Measurements from ENCODE around the gene DAGLA.

DNA sequence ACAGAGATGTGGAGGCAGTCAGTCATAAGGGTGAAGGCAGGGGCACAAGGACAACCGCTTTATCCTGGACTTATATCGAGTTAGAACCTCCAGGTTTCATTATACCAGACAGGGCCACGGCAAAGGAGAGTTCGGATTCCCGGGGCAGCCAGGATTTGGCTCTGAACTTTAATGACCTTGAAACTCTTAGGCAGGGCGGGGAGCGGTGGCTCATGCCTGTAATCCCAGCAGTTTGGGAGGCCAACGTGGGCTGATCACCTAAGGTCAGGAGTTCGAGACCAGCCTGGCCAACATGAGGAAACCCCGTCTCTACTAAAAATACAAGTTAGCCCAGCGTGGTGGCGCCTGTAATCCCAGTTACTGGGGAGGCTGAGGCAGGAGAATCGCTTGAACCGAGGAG is 71.2 kb downstream of the DAGLA start:
- no peak for TF ChIP-seq POLR2A (IDR thresholded peaks at IDR 0.05)
- TF ChIP-seq, protein P1, sequence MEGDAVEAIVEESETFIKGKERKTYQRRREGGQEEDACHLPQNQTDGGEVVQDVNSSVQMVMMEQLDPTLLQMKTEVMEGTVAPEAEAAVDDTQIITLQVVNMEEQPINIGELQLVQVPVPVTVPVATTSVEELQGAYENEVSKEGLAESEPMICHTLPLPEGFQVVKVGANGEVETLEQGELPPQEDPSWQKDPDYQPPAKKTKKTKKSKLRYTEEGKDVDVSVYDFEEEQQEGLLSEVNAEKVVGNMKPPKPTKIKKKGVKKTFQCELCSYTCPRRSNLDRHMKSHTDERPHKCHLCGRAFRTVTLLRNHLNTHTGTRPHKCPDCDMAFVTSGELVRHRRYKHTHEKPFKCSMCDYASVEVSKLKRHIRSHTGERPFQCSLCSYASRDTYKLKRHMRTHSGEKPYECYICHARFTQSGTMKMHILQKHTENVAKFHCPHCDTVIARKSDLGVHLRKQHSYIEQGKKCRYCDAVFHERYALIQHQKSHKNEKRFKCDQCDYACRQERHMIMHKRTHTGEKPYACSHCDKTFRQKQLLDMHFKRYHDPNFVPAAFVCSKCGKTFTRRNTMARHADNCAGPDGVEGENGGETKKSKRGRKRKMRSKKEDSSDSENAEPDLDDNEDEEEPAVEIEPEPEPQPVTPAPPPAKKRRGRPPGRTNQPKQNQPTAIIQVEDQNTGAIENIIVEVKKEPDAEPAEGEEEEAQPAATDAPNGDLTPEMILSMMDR (IDR thresholded peaks at IDR 0.05): no peak

All from uterus (tissue), 2 donors.